HCT116 (cell line): ENCODE results near the gene CENPM. TPM values are rescaled to one million over a fixed set of nuclear protein-coding genes. Genes with fewer than 3 reads are reported as not detected.

Source experiments
- ATAC-seq: fragments of 200-7000 bp; cut with Tn5 transposase; 2 replicates; pipeline ENCODE4 v1.9.1; 2020; ENCODE audit warnings: mild to moderate bottlenecking, moderate library complexity
- BruUV-seq: library from RNA; stranded (reverse); fragments of 400-500 nt; replicated peaks from 2 replicates; lab custom pipeline; 2021; lab: Mats Ljungman, UMichigan
- CTCF ChIA-PET: fragments of 300-600 bp; sonication (Branson Sonifier 250); formaldehyde crosslinking; loops from one replicate; lab custom pipeline; 2021; ENCODE audit warnings: antibody characterized with exemption; lab: Charles Lee
- POLR2A ChIA-PET: fragments of 300-600, 350-600 bp; sonication (Branson Sonifier 250); formaldehyde crosslinking; loops from one replicate; lab custom pipeline; 2021; ENCODE audit warnings: antibody characterized with exemption; lab: Charles Lee
- RAD21 ChIA-PET, 2 experiments: fragments of 300-600 bp; sonication (Branson Sonifier 250); formaldehyde crosslinking; loops; one replicate each; lab custom pipeline; 2023; ENCODE audit warnings: low total read pairs in 2 of 2; ENCODE audit not compliant: uncharacterized antibody in 2 of 2, unreplicated experiment in 2 of 2, low non-redundant PET in 1 of 2; lab: Charles Lee
- DNase-seq: peaks from one replicate; pipeline ENCODE4 v3.0.0-alpha.2; 2010; ENCODE audit warnings: low read depth, low spot score
- H2AFZ ChIP-seq: fragments of 200-600 bp; shearing (Covaris generic), sonication (generic); 2 replicates; pipeline ENCODE4 v1.6.1; 2017; ENCODE audit warnings: low read depth, mixed run types, mixed read lengths, antibody characterized with exemption, low read length; ENCODE audit not compliant: poor library complexity, severe bottlenecking
- H3K27ac ChIP-seq: 2 replicates; pipeline ENCODE4 v1.5.1; 2012; ENCODE audit warnings: low read depth, low read length
- H3K27me3 ChIP-seq: fragments of 200-600 bp; sonication (generic); 2 replicates; pipeline ENCODE4 v1.6.1; 2016; ENCODE audit warnings: mixed run types, low read length, mixed read lengths; ENCODE audit not compliant: insufficient read depth
- H3K36me3 ChIP-seq, 2 experiments: fragments of 200-500 bp in 1 of 2; fragments of 200-600 bp in 1 of 2; sonication (Bioruptor generic) in 1 of 2; sonication (generic) in 1 of 2; 2 replicates each; pipeline versions ENCODE4 v1.5.1 to v1.6.1; 2014 to 2016; ENCODE audit warnings: low read length in 2 of 2, inconsistent platforms in 1 of 2, mixed read lengths in 1 of 2, mixed run types in 1 of 2; ENCODE audit not compliant: insufficient read depth in 2 of 2, control insufficient read depth in 1 of 2
- H3K4me1 ChIP-seq, 2 experiments: fragments of 200-600 bp in 1 of 2; sonication (generic) in 1 of 2; 2 replicates each; pipeline versions ENCODE4 v1.5.1 to v1.6.1; 2012 to 2017; ENCODE audit warnings: low read length in 2 of 2, inconsistent platforms in 1 of 2, mild to moderate bottlenecking in 1 of 2, mixed read lengths in 1 of 2, mixed run types in 1 of 2, moderate library complexity in 1 of 2; ENCODE audit not compliant: insufficient read depth in 2 of 2, control insufficient read depth in 1 of 2
- H3K4me2 ChIP-seq: fragments of 200-600 bp; sonication (generic); 2 replicates; pipeline ENCODE4 v1.6.1; 2017; ENCODE audit warnings: mixed run types, low read length, mixed read lengths
- H3K4me3 ChIP-seq, 2 experiments: fragments of 200-600 bp in 1 of 2; sonication (generic) in 1 of 2; replicated peaks in 1 of 2; 2 replicates each; pipeline ENCODE4 v1.5.1; 2011 to 2016; ENCODE audit warnings: low read length in 2 of 2, control low read depth in 1 of 2, low read depth in 1 of 2, mild to moderate bottlenecking in 1 of 2, mixed read lengths in 1 of 2, mixed run types in 1 of 2
- H3K79me2 ChIP-seq: fragments of 200-600 bp; sonication (generic); 2 replicates; pipeline ENCODE4 v1.6.1; 2017; ENCODE audit warnings: mild to moderate bottlenecking, mixed run types, low read length, moderate library complexity, mixed read lengths; ENCODE audit not compliant: insufficient read depth
- H3K9ac ChIP-seq: fragments of 200-600 bp; sonication (generic); 2 replicates; pipeline ENCODE4 v1.6.1; 2016; ENCODE audit warnings: low read length, mixed read lengths
- H3K9me2 ChIP-seq: fragments of 200-600 bp; sonication (generic), shearing (Covaris generic); 2 replicates; pipeline ENCODE4 v1.6.1; 2017; ENCODE audit warnings: mixed run types, mild to moderate bottlenecking, moderate library complexity; ENCODE audit not compliant: insufficient read depth
- H3K9me3 ChIP-seq, 2 experiments: fragments of 200-500 bp in 1 of 2; fragments of 200-600 bp in 1 of 2; sonication (Bioruptor generic) in 1 of 2; sonication (generic) in 1 of 2; 2 replicates each; pipeline ENCODE4 v1.6.1; 2014 to 2017; ENCODE audit warnings: low read length in 2 of 2, mixed read lengths in 2 of 2, inconsistent platforms in 1 of 2, low read depth in 1 of 2, mild to moderate bottlenecking in 1 of 2, mixed run types in 1 of 2, moderate library complexity in 1 of 2; ENCODE audit not compliant: control insufficient read depth in 1 of 2, insufficient read depth in 1 of 2
- H4K20me1 ChIP-seq: fragments of 200-600 bp; sonication (generic), shearing (Covaris generic); 2 replicates; pipeline ENCODE4 v1.6.1; 2017; ENCODE audit warnings: mixed run types, mild to moderate bottlenecking, moderate library complexity; ENCODE audit not compliant: insufficient read depth
- ELF1 ChIP-seq: IDR thresholded peaks from 2 replicates; pipeline ENCODE4 v1.6.1; 2012; ENCODE audit warnings: low read depth, borderline replicate concordance
- EZH2 ChIP-seq: fragments of 200-600 bp; sonication (generic); IDR thresholded peaks from 2 replicates; pipeline ENCODE4 v1.6.1; 2017; ENCODE audit warnings: antibody characterized with exemption, mixed run types
- FOSL1 ChIP-seq: IDR thresholded peaks from 2 replicates; pipeline ENCODE4 v1.6.1; 2012; ENCODE audit warnings: low read depth
- ZBTB33 ChIP-seq: IDR thresholded peaks from 2 replicates; pipeline ENCODE4 v1.6.1; 2011; ENCODE audit warnings: mild to moderate bottlenecking, low read length, moderate library complexity; ENCODE audit not compliant: insufficient replicate concordance; ENCODE audit errors: extremely low read depth
- ZNF274 ChIP-seq: fragments of 200-500 bp; sonication (Bioruptor generic); IDR thresholded peaks from 2 replicates; pipeline ENCODE4 v1.6.1; 2014; ENCODE audit warnings: mild to moderate bottlenecking, low read depth, low read length, inconsistent platforms
- intact Hi-C: fragments of 100-400 bp; cut with micrococcal nuclease; formaldehyde crosslinking; loops from 2 replicates; pipeline ENCODE4 v1.10.0; 2022
- microRNA counts: library from miRNA; unstranded; fragments of <30 nt; microRNA quantifications from one replicate; lab custom pipeline; 2015
- microRNA-seq: library from miRNA; unstranded; fragments of <30 nt; microRNA quantifications from one replicate; pipeline ENCODE4, GENCODE V29; 2016; ENCODE audit warnings: borderline number of aligned reads
- total RNA-seq: library from RNA; stranded (reverse); gene quantifications from one replicate; pipeline ENCODE4 v1.2.1, GENCODE V29; 2021; ENCODE audit not compliant: unreplicated experiment
- TF ChIP-seq, protein P1 (sequence below): IDR thresholded peaks from 2 replicates; pipeline ENCODE4 v1.6.1; 2012
- TF ChIP-seq, protein P2 (sequence below): IDR thresholded peaks from 2 replicates; pipeline ENCODE4 v1.6.1; 2012; ENCODE audit warnings: low read depth

The CENPM gene
- total RNA-seq, 1 experiment from 2014 or later = 44.7 TPM

- H3K4me2 ChIP-seq = no peak overlapping the region
- no peak overlapping the region for H3K9ac ChIP-seq
- no peak overlapping the region for H3K27ac ChIP-seq
- H3K4me3 ChIP-seq = no peak overlapping the region
- CTCF ChIA-PET = no interaction called here
- no peak overlapping the region for H2AFZ ChIP-seq
- no peaks in the 10 kb centered on the region for H3K27me3 ChIP-seq
- DNase-seq (no peak), ATAC-seq (no peak)
- H3K9me3 ChIP-seq = no peaks in the 10 kb centered on the region
- no peaks in the 10 kb centered on the region for H3K9me2 ChIP-seq
- H3K79me2 ChIP-seq = no peaks in the 10 kb centered on the region
- H3K4me1 ChIP-seq = no peaks in the 10 kb centered on the region
- TF ChIP-seq FOSL1 = no peak
- no peak for TF ChIP-seq ELF1
- TF ChIP-seq, protein P1, sequence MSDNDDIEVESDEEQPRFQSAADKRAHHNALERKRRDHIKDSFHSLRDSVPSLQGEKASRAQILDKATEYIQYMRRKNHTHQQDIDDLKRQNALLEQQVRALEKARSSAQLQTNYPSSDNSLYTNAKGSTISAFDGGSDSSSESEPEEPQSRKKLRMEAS = no peak
- TF ChIP-seq EZH2 = no peak
- no peak for TF ChIP-seq ZBTB33
- TF ChIP-seq ZNF274 = no peak
- TF ChIP-seq, protein P2, sequence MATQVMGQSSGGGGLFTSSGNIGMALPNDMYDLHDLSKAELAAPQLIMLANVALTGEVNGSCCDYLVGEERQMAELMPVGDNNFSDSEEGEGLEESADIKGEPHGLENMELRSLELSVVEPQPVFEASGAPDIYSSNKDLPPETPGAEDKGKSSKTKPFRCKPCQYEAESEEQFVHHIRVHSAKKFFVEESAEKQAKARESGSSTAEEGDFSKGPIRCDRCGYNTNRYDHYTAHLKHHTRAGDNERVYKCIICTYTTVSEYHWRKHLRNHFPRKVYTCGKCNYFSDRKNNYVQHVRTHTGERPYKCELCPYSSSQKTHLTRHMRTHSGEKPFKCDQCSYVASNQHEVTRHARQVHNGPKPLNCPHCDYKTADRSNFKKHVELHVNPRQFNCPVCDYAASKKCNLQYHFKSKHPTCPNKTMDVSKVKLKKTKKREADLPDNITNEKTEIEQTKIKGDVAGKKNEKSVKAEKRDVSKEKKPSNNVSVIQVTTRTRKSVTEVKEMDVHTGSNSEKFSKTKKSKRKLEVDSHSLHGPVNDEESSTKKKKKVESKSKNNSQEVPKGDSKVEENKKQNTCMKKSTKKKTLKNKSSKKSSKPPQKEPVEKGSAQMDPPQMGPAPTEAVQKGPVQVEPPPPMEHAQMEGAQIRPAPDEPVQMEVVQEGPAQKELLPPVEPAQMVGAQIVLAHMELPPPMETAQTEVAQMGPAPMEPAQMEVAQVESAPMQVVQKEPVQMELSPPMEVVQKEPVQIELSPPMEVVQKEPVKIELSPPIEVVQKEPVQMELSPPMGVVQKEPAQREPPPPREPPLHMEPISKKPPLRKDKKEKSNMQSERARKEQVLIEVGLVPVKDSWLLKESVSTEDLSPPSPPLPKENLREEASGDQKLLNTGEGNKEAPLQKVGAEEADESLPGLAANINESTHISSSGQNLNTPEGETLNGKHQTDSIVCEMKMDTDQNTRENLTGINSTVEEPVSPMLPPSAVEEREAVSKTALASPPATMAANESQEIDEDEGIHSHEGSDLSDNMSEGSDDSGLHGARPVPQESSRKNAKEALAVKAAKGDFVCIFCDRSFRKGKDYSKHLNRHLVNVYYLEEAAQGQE = no peak
- RAD21 ChIA-PET = no interaction called here
- H4K20me1 ChIP-seq = no peaks in the 10 kb centered on the region
- intact Hi-C loops = no loop called here
- no TSS peak for BruUV-seq
- peaks cover 13 to 32% of the 10 kb centered on the region in 2 experiments; a peak in 3 of 4 replicates for H3K36me3 ChIP-seq
- POLR2A ChIA-PET = no interaction called here
These were observed 55.5 kb downstream of the CENPM start for GRCh38 chr22:41891407-41891806.

MicroRNA genes within 50 kb of the gene (microRNA counts, 767-probe panel; counts per million panel counts)
- microRNA hsa-miR-33a-5p (lab: Ali Mortazavi, UCI) = not detected

Small RNA genes lying within 50 kb of the gene (microRNA-seq; reads per million reads assigned to microRNA genes)
- 107 reads per million, percentile 64 among the genes with 10 or more reads in this experiment for gene MIR33A

Other genes starting within 250 kb of the CENPM start
- gene MEI1, start 247.6 kb downstream of the CENPM start, total RNA-seq = 0.64 TPM
- gene CCDC134, start 146.5 kb downstream of the CENPM start, total RNA-seq = 15.8 TPM
- 129 TPM for gene SREBF2, start 114.0 kb downstream of the CENPM start, total RNA-seq
- 13.9 TPM for gene SHISA8, start 32.1 kb downstream of the CENPM start, total RNA-seq
- 3.7 TPM for gene TNFRSF13C, start 20.3 kb downstream of the CENPM start, total RNA-seq
- gene SEPTIN3, start 22.3 kb upstream of the CENPM start, total RNA-seq = 9.3 TPM
- not detected for gene WBP2NL, start 51.6 kb upstream of the CENPM start, total RNA-seq
- 21.2 TPM for gene NAGA, start 123.7 kb upstream of the CENPM start, total RNA-seq
- gene PHETA2, start 127.1 kb upstream of the CENPM start, total RNA-seq = 0.22 TPM
- gene SMDT1, start 132.5 kb upstream of the CENPM start, total RNA-seq = 51.9 TPM
- gene NDUFA6, start 143.6 kb upstream of the CENPM start, total RNA-seq = 80.5 TPM
- 1.9 TPM for gene CYP2D6, start 183.7 kb upstream of the CENPM start, total RNA-seq